Measurements from ENCODE around the gene SSH2.

DNA sequence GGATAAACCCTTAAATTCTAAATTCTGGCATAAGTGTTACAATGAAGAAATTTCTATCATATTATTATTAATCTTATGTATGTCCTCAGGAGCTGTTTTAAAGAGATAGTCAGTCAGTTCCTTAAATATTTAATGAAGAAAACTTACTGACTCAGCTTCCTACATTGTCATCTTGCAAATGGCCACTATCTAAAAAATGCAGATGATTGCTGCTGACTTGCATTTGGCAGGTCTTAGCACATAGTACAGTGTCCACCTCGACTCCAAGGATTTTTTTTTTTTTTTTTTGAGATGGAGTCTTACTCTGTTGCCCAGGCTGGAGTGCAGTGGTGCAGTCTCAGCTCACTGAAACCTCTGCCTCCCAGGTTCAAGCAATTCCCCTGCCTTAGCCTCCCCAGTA lies 252.2 kb downstream of the SSH2 start:
- TF ChIP-seq, protein P1, sequence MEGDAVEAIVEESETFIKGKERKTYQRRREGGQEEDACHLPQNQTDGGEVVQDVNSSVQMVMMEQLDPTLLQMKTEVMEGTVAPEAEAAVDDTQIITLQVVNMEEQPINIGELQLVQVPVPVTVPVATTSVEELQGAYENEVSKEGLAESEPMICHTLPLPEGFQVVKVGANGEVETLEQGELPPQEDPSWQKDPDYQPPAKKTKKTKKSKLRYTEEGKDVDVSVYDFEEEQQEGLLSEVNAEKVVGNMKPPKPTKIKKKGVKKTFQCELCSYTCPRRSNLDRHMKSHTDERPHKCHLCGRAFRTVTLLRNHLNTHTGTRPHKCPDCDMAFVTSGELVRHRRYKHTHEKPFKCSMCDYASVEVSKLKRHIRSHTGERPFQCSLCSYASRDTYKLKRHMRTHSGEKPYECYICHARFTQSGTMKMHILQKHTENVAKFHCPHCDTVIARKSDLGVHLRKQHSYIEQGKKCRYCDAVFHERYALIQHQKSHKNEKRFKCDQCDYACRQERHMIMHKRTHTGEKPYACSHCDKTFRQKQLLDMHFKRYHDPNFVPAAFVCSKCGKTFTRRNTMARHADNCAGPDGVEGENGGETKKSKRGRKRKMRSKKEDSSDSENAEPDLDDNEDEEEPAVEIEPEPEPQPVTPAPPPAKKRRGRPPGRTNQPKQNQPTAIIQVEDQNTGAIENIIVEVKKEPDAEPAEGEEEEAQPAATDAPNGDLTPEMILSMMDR (IDR thresholded peaks at IDR 0.05 in 4 of 5, conservative IDR thresholded peaks at IDR 0.05 in 1 of 5): no peak
- TF ChIP-seq POLR2A (IDR thresholded peaks at IDR 0.05): no peak
